ENCODE results near the gene TTC27. TPM values are rescaled to one million over a fixed set of nuclear protein-coding genes. Genes with fewer than 3 reads are reported as not detected.
A peak's percentile ranks its signal among the peaks of the same experiment; 100 is the strongest.

TTC27 gene
- total and polyA plus RNA-seq, 2 of the 13 experiments (the other 11 are each of a cell fraction or from before 2014, with no cell fraction given), result 26.7 to 44.7 TPM

GRCh38 chr2:32617599-32618189, 10.2 kb upstream of the TTC27 start:
- intact Hi-C loops (cut with micrococcal nuclease; ENCODE audit: unreplicated experiment) (no loop called here), in situ Hi-C loops (cut with HindIII; ENCODE audit: extremely low pct_ligation_motif_present, low pct_unique_long_range_greater_than_20kb) (no loop called here)
- no peak overlapping the region for H3K27ac ChIP-seq (ENCODE audit: extremely low read length, insufficient read depth, low read length)
- H3K4me1 ChIP-seq (ENCODE audit: insufficient read depth, low read length), result peaks cover 6% of the 10 kb centered on the region
- H2AFZ ChIP-seq (ENCODE audit: low read length), result no peak overlapping the region
- DNase-seq (ENCODE audit: low spot score) (no peak), FAIRE-seq (no peak), ATAC-seq (no peak; the same call in 2 of the 3 replicates)
- BruUV-seq (replicated peaks), result no TSS peak
- H3K9ac ChIP-seq (ENCODE audit: insufficient read depth, low read depth, low read length), result no peak overlapping the region
- peaks cover 14 to 55% of the 10 kb centered on the region in 2 experiments for H3K36me3 ChIP-seq (replicated peaks in 1 of 2; ENCODE audit: control insufficient read depth in 1 of 2, insufficient read depth in 2 of 2, low read length in 2 of 2)
- H3K9me3 ChIP-seq (ENCODE audit: low read length), result no peaks in the 10 kb centered on the region
- CTCF ChIA-PET (ENCODE audit: low intra/inter-chr PET ratio, low total read pairs), result no interaction called here
- H3K27me3 ChIP-seq (ENCODE audit: control insufficient read depth in 1 of 2, insufficient read depth in 2 of 2, low read length in 2 of 2), result no peaks in the 10 kb centered on the region
- no peak for TF ChIP-seq JARID2 (CRISPR knock-in tag; IDR thresholded peaks at IDR 0.05; ENCODE audit: insufficient replicate concordance)
- no peak for TF ChIP-seq ZNF343 (CRISPR knock-in tag; IDR thresholded peaks at IDR 0.05)
- H3K4me2 ChIP-seq (ENCODE audit: low read depth, low read length), result no peak overlapping the region
- WGBS (ENCODE audit: low lambda C conversion rate), result 96% methylated on average over 5 of the region's 5 CpGs
- no peak overlapping the region for H3K4me3 ChIP-seq (replicated peaks in 1 of 3; ENCODE audit: insufficient read depth in 1 of 3, low read depth in 2 of 3, low read length in 3 of 3)
- POLR2A ChIA-PET, result no interaction called here
- H4K20me1 ChIP-seq (ENCODE audit: insufficient read depth, low read length), result no peaks in the 10 kb centered on the region
- H3K79me2 ChIP-seq (ENCODE audit: insufficient read depth, low read length), result no peaks in the 10 kb centered on the region

GRCh38 chr2:32622570-32623310, 5.1 kb upstream of the TTC27 start:
- H3K27ac ChIP-seq (ENCODE audit: extremely low read length, insufficient read depth, low read length), result peak overlapping the region; percentile 12
- CTCF ChIA-PET (ENCODE audit: low intra/inter-chr PET ratio, low total read pairs), result no interaction called here
- H3K9me3 ChIP-seq (ENCODE audit: low read length), result no peaks in the 10 kb centered on the region
- no TSS peak for BruUV-seq (replicated peaks)
- DNase-seq (ENCODE audit: low spot score) (peak; percentile 22), ATAC-seq (no peak; the same call in 2 of the 3 replicates), FAIRE-seq (peak; percentile 4)
- no peaks in the 10 kb centered on the region for H3K27me3 ChIP-seq (ENCODE audit: control insufficient read depth in 1 of 2, insufficient read depth in 2 of 2, low read length in 2 of 2)
- in situ Hi-C loops (cut with HindIII; ENCODE audit: extremely low pct_ligation_motif_present, low pct_unique_long_range_greater_than_20kb) (no loop called here), intact Hi-C loops (cut with micrococcal nuclease; ENCODE audit: unreplicated experiment) (no loop called here)
- no peak overlapping the region for H3K4me2 ChIP-seq (ENCODE audit: low read depth, low read length)
- peaks cover 0 to 17% of the 10 kb centered on the region in 2 experiments; a peak in 2 of 5 replicates for H3K36me3 ChIP-seq (replicated peaks in 1 of 2; ENCODE audit: control insufficient read depth in 1 of 2, insufficient read depth in 2 of 2, low read length in 2 of 2)
- WGBS (ENCODE audit: low lambda C conversion rate), result 93% methylated on average over 2 of the region's 2 CpGs
- no peaks in the 10 kb centered on the region for H3K79me2 ChIP-seq (ENCODE audit: insufficient read depth, low read length)
- H3K9ac ChIP-seq (ENCODE audit: insufficient read depth, low read depth, low read length), result no peak overlapping the region
- H3K4me1 ChIP-seq (ENCODE audit: insufficient read depth, low read length), result peaks cover 19% of the 10 kb centered on the region
- H3K4me3 ChIP-seq (replicated peaks in 1 of 3; ENCODE audit: insufficient read depth in 1 of 3, low read depth in 2 of 3, low read length in 3 of 3), result no peak overlapping the region
- H4K20me1 ChIP-seq (ENCODE audit: insufficient read depth, low read length), result no peaks in the 10 kb centered on the region
- no peak overlapping the region for H2AFZ ChIP-seq (ENCODE audit: low read length)
- POLR2A ChIA-PET, result no interaction called here
- TF ChIP-seq NFE2 (CRISPR knock-in tag; IDR thresholded peaks at IDR 0.05) (no peak), U2AF2 (IDR thresholded peaks at IDR 0.05; ENCODE audit: low read depth, low read length) (no peak), KDM5B (CRISPR knock-in tag; IDR thresholded peaks at IDR 0.05; ENCODE audit: borderline replicate concordance) (no peak), FOSL2 (CRISPR knock-in tag; IDR thresholded peaks at IDR 0.05) (no peak), GABPA (IDR thresholded peaks at IDR 0.05; ENCODE audit: low read depth, low read length) (no peak), GABPA (CRISPR knock-in tag; IDR thresholded peaks at IDR 0.05; ENCODE audit: low read depth) (0 out of 2 replicates have a peak, but pooled peaks have one; percentile 24), ZFP91 (CRISPR knock-in tag; IDR thresholded peaks at IDR 0.05; ENCODE audit: borderline replicate concordance) (no peak), MLX (CRISPR knock-in tag; IDR thresholded peaks at IDR 0.05) (no peak), HOXA7 (CRISPR knock-in tag; IDR thresholded peaks at IDR 0.05) (no peak), MAFF (IDR thresholded peaks at IDR 0.05; ENCODE audit: low read depth, low read length) (0 out of 2 replicates have a peak, but pooled peaks have one; percentile 25), ZNF576 (CRISPR knock-in tag; IDR thresholded peaks at IDR 0.05) (no peak), NR1H2 (CRISPR knock-in tag; IDR thresholded peaks at IDR 0.05; ENCODE audit: borderline replicate concordance, low read depth) (no peak), ZSCAN12 (CRISPR knock-in tag; IDR thresholded peaks at IDR 0.05) (no peak), JUND (CRISPR knock-in tag; IDR thresholded peaks at IDR 0.05) (no peak)

All from HepG2 (cell line).